T-helper 1 cell treated with Interleukin-12 subunit alpha and Interleukin-12 subunit beta and Interleukin-4 antibody, amounts not matched to agents 30 μg/mL and 1 μg/mL, for 36 hours (primary cell): ENCODE data around the gene RSU1.
A peak's percentile ranks its signal among the peaks of the same experiment; 100 is the strongest.

Experiments
- H3K27ac Mint-ChIP-seq: one replicate; pipeline ENCODE4 v1.8.0; 2021; ENCODE audit warnings: mild to moderate bottlenecking, mixed read lengths
- H3K27me3 Mint-ChIP-seq: one replicate; pipeline ENCODE4 v1.8.0; 2021; ENCODE audit warnings: low read depth, mixed read lengths
- H3K36me3 Mint-ChIP-seq: one replicate; pipeline ENCODE4 v1.8.0; 2021; ENCODE audit warnings: low read depth, mixed read lengths
- H3K4me1 Mint-ChIP-seq: one replicate; pipeline ENCODE4 v1.8.0; 2021; ENCODE audit warnings: low read depth, mixed read lengths
- H3K4me3 Mint-ChIP-seq: one replicate; pipeline ENCODE4 v1.8.0; 2021; ENCODE audit warnings: mild to moderate bottlenecking, moderate library complexity, mixed read lengths
- H3K9me3 Mint-ChIP-seq: one replicate; pipeline ENCODE4 v1.8.0; 2021; ENCODE audit warnings: mixed read lengths

RSU1 gene

GRCh38 chr10:16787361-16787791, 29.8 kb downstream of the RSU1 start:
- Mint-ChIP-seq H3K4me3 (peak overlapping the region; percentile 34), H3K27ac (peak overlapping the region; percentile 91), H3K36me3 (peaks cover 38% of the 10 kb centered on the region), H3K4me1 (peaks cover 35% of the 10 kb centered on the region), H3K9me3 (peaks cover 4% of the 10 kb centered on the region), H3K27me3 (no peaks in the 10 kb centered on the region)

DNA sequence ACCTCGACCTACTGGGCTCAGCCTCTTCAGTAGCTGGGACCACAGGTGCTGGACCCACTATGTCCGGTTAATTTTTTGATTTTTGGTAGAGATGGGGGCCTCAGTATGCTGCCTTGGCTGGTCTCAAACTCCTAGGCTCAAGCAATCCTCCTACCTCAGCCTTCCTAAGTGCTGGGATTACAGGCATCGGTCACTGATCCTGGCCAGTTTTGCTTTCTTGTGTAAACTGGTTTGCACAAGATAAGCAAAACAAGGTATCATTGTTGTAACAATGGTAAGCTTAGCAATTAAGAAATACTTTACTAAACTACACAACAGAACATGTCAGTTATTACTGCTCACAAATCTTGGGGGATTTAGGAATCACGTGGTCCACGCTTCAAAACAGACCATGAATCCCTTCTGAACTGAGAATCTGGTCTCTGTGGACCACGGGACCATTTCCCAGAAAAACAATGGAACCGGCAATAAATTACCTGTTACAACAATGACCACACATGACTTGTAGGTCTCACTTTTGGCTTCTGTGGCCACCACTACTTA, 36.8 kb downstream of the RSU1 start:
- H3K4me3 Mint-ChIP-seq, result no peak overlapping the region
- H3K27me3 Mint-ChIP-seq, result no peaks in the 10 kb centered on the region
- H3K27ac Mint-ChIP-seq, result no peak overlapping the region
- peaks cover 21% of the 10 kb centered on the region for H3K4me1 Mint-ChIP-seq
- no peaks in the 10 kb centered on the region for H3K9me3 Mint-ChIP-seq
- H3K36me3 Mint-ChIP-seq, result peaks cover 22% of the 10 kb centered on the region

DNA sequence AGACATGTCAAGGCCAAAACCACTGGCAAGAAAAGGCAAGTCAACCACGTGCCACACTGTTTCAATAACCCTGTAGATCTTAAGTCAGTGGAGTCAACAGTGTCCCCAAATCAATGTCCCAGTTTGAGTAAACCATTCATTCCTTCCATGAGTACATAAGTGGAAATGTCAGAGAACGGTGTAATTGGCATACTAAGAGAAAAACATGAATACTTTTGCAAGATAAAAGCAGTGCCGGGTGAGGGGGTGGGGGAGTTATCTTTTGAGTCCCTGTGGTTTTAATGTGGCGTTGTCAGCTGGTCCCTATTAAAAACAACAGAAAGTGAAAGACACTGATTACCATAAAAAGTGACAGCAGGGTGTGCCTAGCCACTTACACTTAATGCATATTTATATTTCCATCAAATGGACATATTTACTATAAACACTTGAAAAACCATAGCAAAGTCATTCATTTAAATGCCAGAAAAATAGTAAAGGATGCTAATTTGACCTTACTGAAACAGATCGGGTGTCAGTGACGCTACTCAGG, 37.8 kb downstream of the RSU1 start:
- Mint-ChIP-seq H3K9me3 (no peaks in the 10 kb centered on the region), H3K27ac (peak overlapping the region; percentile 20), H3K4me3 (no peak overlapping the region), H3K36me3 (peaks cover 18% of the 10 kb centered on the region), H3K4me1 (peaks cover 18% of the 10 kb centered on the region), H3K27me3 (no peaks in the 10 kb centered on the region)

DNA sequence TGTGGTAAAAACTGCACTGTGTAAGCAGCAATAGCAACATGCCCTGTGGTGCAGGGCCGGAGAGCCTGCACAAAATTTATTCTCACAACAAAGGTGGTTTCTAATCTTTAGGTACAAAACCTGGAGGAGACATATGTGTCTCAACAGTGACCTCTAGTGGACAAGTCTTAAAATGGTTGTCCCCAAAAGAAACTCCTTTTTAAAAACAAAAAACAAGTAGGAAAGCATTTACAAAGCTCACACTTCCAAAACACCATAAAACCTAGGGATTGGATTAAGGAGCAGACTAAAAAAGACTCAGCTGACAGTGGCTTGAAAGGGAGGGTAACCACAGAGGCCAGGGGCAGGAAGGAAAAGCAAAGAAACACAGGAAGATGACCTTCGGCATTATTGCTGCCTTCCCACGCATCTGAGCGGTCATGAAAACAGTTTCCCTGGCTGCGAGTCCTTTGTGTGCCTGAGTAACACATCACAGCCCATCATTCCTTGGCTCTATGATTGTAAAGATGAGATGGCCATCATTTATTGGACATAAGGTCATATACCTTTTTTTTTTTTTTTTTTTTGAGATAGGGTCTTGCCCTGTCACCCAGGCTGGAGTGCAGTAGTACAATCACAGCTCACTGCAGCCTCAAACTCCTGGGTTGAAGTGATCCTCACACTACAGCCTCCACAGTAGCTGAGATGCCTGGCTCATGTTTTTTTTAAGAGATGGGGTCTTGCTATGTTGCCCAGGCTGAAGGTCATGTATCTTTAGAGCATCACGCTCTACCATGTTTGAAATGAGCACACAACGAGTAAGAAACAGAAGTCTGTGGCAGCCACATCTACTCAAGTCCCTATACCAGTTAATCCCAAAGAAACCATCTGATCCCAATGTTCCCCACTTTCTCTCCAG, 39.5 kb downstream of the RSU1 start:
- H3K36me3 Mint-ChIP-seq, result peaks cover 12% of the 10 kb centered on the region
- H3K4me1 Mint-ChIP-seq, result peaks cover 18% of the 10 kb centered on the region
- no peaks in the 10 kb centered on the region for H3K27me3 Mint-ChIP-seq
- no peak overlapping the region for H3K27ac Mint-ChIP-seq
- no peaks in the 10 kb centered on the region for H3K9me3 Mint-ChIP-seq
- H3K4me3 Mint-ChIP-seq, result no peak overlapping the region

GRCh38 chr10:16776896-16777295, 40.3 kb downstream of the RSU1 start:
- Mint-ChIP-seq H3K27ac (no peak overlapping the region), H3K4me1 (peaks cover 20% of the 10 kb centered on the region), H3K27me3 (no peaks in the 10 kb centered on the region), H3K9me3 (no peaks in the 10 kb centered on the region), H3K36me3 (peaks cover 12% of the 10 kb centered on the region), H3K4me3 (no peak overlapping the region)

- peaks cover 2% of the 10 kb centered on the region for H3K36me3 Mint-ChIP-seq
- H3K9me3 Mint-ChIP-seq, result no peaks in the 10 kb centered on the region
- no peak overlapping the region for H3K4me3 Mint-ChIP-seq
- no peak overlapping the region for H3K27ac Mint-ChIP-seq
- H3K27me3 Mint-ChIP-seq, result no peaks in the 10 kb centered on the region
- peaks cover 13% of the 10 kb centered on the region for H3K4me1 Mint-ChIP-seq
Observed at GRCh38 chr10:16773334-16773733, 43.9 kb downstream of the RSU1 start.

GRCh38 chr10:16770670-16771069, 46.6 kb downstream of the RSU1 start:
- Mint-ChIP-seq H3K27me3 (no peaks in the 10 kb centered on the region), H3K4me1 (peaks cover 12% of the 10 kb centered on the region), H3K27ac (no peak overlapping the region), H3K4me3 (no peak overlapping the region), H3K36me3 (no peaks in the 10 kb centered on the region), H3K9me3 (no peaks in the 10 kb centered on the region)

GRCh38 chr10:16770141-16770540, 47.1 kb downstream of the RSU1 start:
- Mint-ChIP-seq H3K27me3 (no peaks in the 10 kb centered on the region), H3K4me1 (peaks cover 12% of the 10 kb centered on the region), H3K36me3 (no peaks in the 10 kb centered on the region), H3K27ac (no peak overlapping the region), H3K9me3 (no peaks in the 10 kb centered on the region), H3K4me3 (no peak overlapping the region)

GRCh38 chr10:16769331-16769730, 47.9 kb downstream of the RSU1 start:
- H3K36me3 Mint-ChIP-seq, result no peaks in the 10 kb centered on the region
- no peak overlapping the region for H3K27ac Mint-ChIP-seq
- H3K4me3 Mint-ChIP-seq, result no peak overlapping the region
- H3K9me3 Mint-ChIP-seq, result no peaks in the 10 kb centered on the region
- peaks cover 12% of the 10 kb centered on the region for H3K4me1 Mint-ChIP-seq
- H3K27me3 Mint-ChIP-seq, result no peaks in the 10 kb centered on the region

DNA sequence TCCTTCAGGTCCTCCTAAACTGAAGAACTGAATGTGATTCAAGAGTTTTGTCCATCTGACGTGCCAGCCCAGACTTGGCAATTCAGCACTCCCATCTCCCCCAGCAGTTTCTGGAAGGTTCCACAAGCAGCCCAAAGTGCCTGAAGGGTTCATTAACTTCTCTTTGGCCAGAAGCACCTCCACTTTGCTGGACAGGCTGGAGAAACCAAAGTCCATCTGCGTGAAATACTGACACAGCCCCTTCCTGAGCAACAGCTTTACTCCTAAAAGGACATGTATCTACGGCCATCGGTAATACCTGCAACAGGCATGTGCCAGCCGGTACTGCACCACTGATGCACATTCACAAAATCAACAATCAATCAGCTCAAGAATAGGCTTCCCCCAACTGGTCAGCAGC, 48.5 kb downstream of the RSU1 start:
- no peak overlapping the region for H3K27ac Mint-ChIP-seq

DNA sequence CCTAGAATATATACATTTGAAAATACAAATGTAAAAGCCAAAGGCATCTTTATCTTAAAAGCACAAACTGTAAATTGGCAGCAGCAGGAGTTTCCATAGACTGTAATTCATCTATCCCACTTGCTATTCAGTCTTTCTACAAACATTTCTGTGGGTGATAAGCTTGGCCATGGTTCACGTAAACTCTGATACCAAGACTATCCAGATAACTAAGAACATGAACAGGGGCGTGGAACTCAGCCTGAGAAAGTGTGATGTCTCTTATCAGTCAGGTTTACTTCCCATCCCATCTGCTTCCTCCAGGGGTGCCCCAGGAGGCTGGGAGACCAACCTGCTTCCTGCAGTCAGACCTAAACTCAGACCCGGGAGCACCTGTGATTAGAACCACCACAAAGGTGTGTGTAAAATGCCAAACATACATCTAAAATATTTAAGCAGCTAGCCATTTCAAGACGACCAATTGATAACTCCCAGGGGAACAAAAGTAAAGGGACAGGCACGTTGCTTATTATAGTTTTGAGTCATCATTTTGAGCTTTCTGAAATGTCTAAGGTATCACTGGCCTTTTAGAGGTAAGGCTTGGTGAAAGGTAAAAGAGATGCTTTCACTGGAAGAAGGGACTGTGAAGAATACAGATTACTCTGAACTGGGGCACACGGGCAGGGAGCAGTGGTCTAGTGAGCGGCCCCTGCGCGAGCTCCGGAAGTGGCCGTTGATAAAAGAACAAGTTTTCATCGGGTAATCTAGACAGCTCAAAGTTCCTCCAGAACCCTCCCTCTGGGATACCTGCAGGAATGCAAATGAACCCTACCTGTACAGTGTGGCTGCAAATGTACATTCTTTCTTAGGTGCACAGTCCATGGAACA, 51.5 kb downstream of the RSU1 start:
- no peaks in the 10 kb centered on the region for H3K9me3 Mint-ChIP-seq
- H3K4me1 Mint-ChIP-seq, result peaks cover 5% of the 10 kb centered on the region
- no peaks in the 10 kb centered on the region for H3K27me3 Mint-ChIP-seq
- H3K27ac Mint-ChIP-seq, result no peak overlapping the region
- no peak overlapping the region for H3K4me3 Mint-ChIP-seq
- peaks cover 2% of the 10 kb centered on the region for H3K36me3 Mint-ChIP-seq

More for the DNA sequence above, 48.5 kb downstream of the RSU1 start:
- H3K36me3 Mint-ChIP-seq, result no peaks in the 10 kb centered on the region
- H3K9me3 Mint-ChIP-seq, result no peaks in the 10 kb centered on the region
- H3K4me3 Mint-ChIP-seq, result no peak overlapping the region
- H3K27me3 Mint-ChIP-seq, result no peaks in the 10 kb centered on the region
- peaks cover 10% of the 10 kb centered on the region for H3K4me1 Mint-ChIP-seq

- no peak overlapping the region for H3K27ac Mint-ChIP-seq
- H3K9me3 Mint-ChIP-seq, result no peaks in the 10 kb centered on the region
- no peaks in the 10 kb centered on the region for H3K27me3 Mint-ChIP-seq
- no peak overlapping the region for H3K4me3 Mint-ChIP-seq
- peaks cover 7% of the 10 kb centered on the region for H3K36me3 Mint-ChIP-seq
- peaks cover 4% of the 10 kb centered on the region for H3K4me1 Mint-ChIP-seq
Observed at GRCh38 chr10:16761300-16761699, 55.9 kb downstream of the RSU1 start.

DNA sequence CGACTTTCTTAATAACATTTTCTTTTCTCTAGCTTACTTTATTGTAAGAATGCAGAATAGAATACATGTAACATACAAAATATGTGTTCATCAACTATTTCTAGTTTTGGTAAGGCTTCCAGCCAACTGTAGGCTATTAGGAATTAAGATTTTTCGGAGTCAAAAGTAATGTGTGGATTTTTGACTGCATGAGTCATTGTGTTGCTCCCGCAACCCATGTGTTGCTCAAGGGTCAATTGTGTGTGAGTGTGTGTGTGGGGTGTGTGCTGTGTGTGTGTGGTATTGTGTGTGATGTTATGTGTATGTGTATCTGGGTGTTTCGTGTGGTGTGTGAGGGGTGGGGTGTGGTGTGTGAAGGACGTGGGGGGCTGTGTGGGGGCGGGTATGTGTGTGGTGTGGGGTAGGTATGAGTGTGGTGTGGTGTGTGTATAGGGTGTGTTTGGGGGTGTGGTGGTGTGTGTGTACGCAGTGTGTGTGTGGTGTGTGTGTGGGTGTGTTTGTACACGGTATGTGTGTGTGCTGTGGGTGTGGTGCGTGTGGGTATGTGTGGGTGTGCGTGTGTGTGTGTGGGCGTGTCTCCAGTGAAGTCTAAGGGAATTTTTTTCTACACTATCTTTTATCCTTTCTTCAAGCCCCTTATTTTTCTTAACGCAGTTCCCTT, 60.5 kb downstream of the RSU1 start:
- Mint-ChIP-seq H3K27ac (no peak overlapping the region), H3K27me3 (no peaks in the 10 kb centered on the region), H3K36me3 (peaks cover 15% of the 10 kb centered on the region)

GRCh38 chr10:16754765-16755164, 62.5 kb downstream of the RSU1 start:
- H3K27me3 Mint-ChIP-seq, result no peaks in the 10 kb centered on the region
- no peaks in the 10 kb centered on the region for H3K9me3 Mint-ChIP-seq
- H3K36me3 Mint-ChIP-seq, result peaks cover 20% of the 10 kb centered on the region
- H3K4me3 Mint-ChIP-seq, result no peak overlapping the region
- peaks cover 2% of the 10 kb centered on the region for H3K4me1 Mint-ChIP-seq
- no peak overlapping the region for H3K27ac Mint-ChIP-seq

More for the DNA sequence above, 60.5 kb downstream of the RSU1 start:
- Mint-ChIP-seq H3K4me3 (no peak overlapping the region), H3K9me3 (no peaks in the 10 kb centered on the region), H3K4me1 (peaks cover 2% of the 10 kb centered on the region)
